HG03342 (cell line): ENCODE data around the gene ZSCAN21.

ENCODE experiments used
- ATAC-seq: cut with Tn5 transposase; IDR thresholded peaks from one replicate; pipeline ENCODE4 v1.9.1; 2021; ENCODE audit warnings: mild to moderate bottlenecking, moderate library complexity; ENCODE audit not compliant: unreplicated experiment

The ZSCAN21 gene

GRCh38 chr7:100024020-100024619, 25.5 kb upstream of the ZSCAN21 start:
- ATAC-seq, result no peak

GRCh38 chr7:100027197-100027596, 22.4 kb upstream of the ZSCAN21 start:
- ATAC-seq, result no peak

GRCh38 chr7:100029596-100029995, 20.0 kb upstream of the ZSCAN21 start:
- ATAC-seq, result no peak

- ATAC-seq, result no peak
Measured at GRCh38 chr7:100033526-100033925, 16.0 kb upstream of the ZSCAN21 start.

GRCh38 chr7:100034871-100035510, 14.6 kb upstream of the ZSCAN21 start:
- no peak for ATAC-seq

- ATAC-seq, result no peak
Measured at GRCh38 chr7:100035876-100036275, 13.7 kb upstream of the ZSCAN21 start.

GRCh38 chr7:100038326-100038725, 11.2 kb upstream of the ZSCAN21 start:
- ATAC-seq, result no peak

- ATAC-seq, result no peak
Measured at GRCh38 chr7:100040575-100040974, 9.0 kb upstream of the ZSCAN21 start.

GRCh38 chr7:100044718-100045117, 4.9 kb upstream of the ZSCAN21 start:
- no peak for ATAC-seq

- no peak for ATAC-seq
Measured at GRCh38 chr7:100048680-100049079, 894 bp upstream of the ZSCAN21 start.

GRCh38 chr7:100051611-100052010, 2.0 kb downstream of the ZSCAN21 start:
- ATAC-seq, result no peak

- no peak for ATAC-seq
Measured at GRCh38 chr7:100053215-100053614, 3.6 kb downstream of the ZSCAN21 start.

GRCh38 chr7:100057006-100057405, 7.4 kb downstream of the ZSCAN21 start:
- ATAC-seq, result no peak

GRCh38 chr7:100059251-100059739, 9.7 kb downstream of the ZSCAN21 start:
- ATAC-seq, result no peak

- ATAC-seq, result no peak
Measured at GRCh38 chr7:100061518-100062193, 12.1 kb downstream of the ZSCAN21 start.

- no peak for ATAC-seq
Measured at GRCh38 chr7:100063376-100063775, 13.8 kb downstream of the ZSCAN21 start.

- ATAC-seq, result no peak
Measured at GRCh38 chr7:100064162-100064561, 14.6 kb downstream of the ZSCAN21 start.

GRCh38 chr7:100065452-100066186, 16.0 kb downstream of the ZSCAN21 start:
- ATAC-seq, result no peak

GRCh38 chr7:100066953-100067352, 17.4 kb downstream of the ZSCAN21 start:
- no peak for ATAC-seq

- ATAC-seq, result no peak
Measured at GRCh38 chr7:100069991-100070390, 20.4 kb downstream of the ZSCAN21 start.

- no peak for ATAC-seq
Measured at GRCh38 chr7:100071018-100071723, 21.6 kb downstream of the ZSCAN21 start.
